ENCODE results near the gene CTXND1. TPM values are rescaled to one million over a fixed set of nuclear protein-coding genes. Genes with fewer than 3 reads are reported as not detected.
A peak's percentile ranks its signal among the peaks of the same experiment; 100 is the strongest.

CTXND1 gene
- total and polyA plus RNA-seq, 12 donors, result 0.11 to 8.3 (median 1.8) TPM

- H3K9me3 ChIP-seq, result no peaks in the 10 kb centered on the region
- H3K27ac ChIP-seq, result peak overlapping the region in 3 of 10 donors; percentile 70 to 83 (median 81)
- no peak for DNase-seq
- intact Hi-C loops (cut with DNase I), result no loop called here
- 32 to 37% methylated on average over 9 of the region's 9 CpGs for WGBS, 2 donors
- no peak overlapping the region for H3K4me3 ChIP-seq
- H3K36me3 ChIP-seq, result no peaks in the 10 kb centered on the region
- no peaks in the 10 kb centered on the region for H3K27me3 ChIP-seq
- H3K4me1 ChIP-seq, result peaks cover 0 to 22% (median 12%) of the 10 kb centered on the region in 9 donors
- TF ChIP-seq CTCF (IDR thresholded peaks at IDR 0.05), result no peak
- ATAC-seq, result no peak
These were observed 37.8 kb upstream of the CTXND1 start for GRCh38 chr15:80289528-80290495.

- intact Hi-C loops (cut with DNase I), result no loop called here
These were observed 36.1 kb upstream of the CTXND1 start for GRCh38 chr15:80288131-80288530.

GRCh38 chr15:80286055-80286454 lies 34.0 kb upstream of the CTXND1 start:
- Histone ChIP-seq H3K36me3 (no peaks in the 10 kb centered on the region), H3K4me1 (peaks cover 0 to 21% (median 12%) of the 10 kb centered on the region in 9 donors), H3K4me3 (no peak overlapping the region), H3K9me3 (no peaks in the 10 kb centered on the region), H3K27ac (no peak overlapping the region), H3K27me3 (no peaks in the 10 kb centered on the region)
- DNase-seq, result no peak
- WGBS, 2 donors, result 78 to 79% methylated on average over 7 of the region's 7 CpGs
- no peak for ATAC-seq
- TF ChIP-seq CTCF (IDR thresholded peaks at IDR 0.05), result no peak
- intact Hi-C loops (cut with DNase I), result no loop called here

More at GRCh38 chr15:80288131-80288530, 36.1 kb upstream of the CTXND1 start:
- peak overlapping the region in 8 of 10 donors; percentile 39 to 83 (median 76) for H3K27ac ChIP-seq
- H3K9me3 ChIP-seq, result no peaks in the 10 kb centered on the region
- no peak for TF ChIP-seq CTCF (IDR thresholded peaks at IDR 0.05)
- 27 to 50% methylated on average over 4 of the region's 4 CpGs for WGBS, 2 donors
- ATAC-seq (peak; percentile 93 to 99 (median 96)), DNase-seq (peak in 1 of 2 donors; percentile 65)
- H3K4me3 ChIP-seq, result no peak overlapping the region
- no peaks in the 10 kb centered on the region for H3K36me3 ChIP-seq
- H3K27me3 ChIP-seq, result no peaks in the 10 kb centered on the region
- H3K4me1 ChIP-seq, result peaks cover 0 to 21% (median 12%) of the 10 kb centered on the region in 9 donors

GRCh38 chr15:80285379-80285778 lies 33.4 kb upstream of the CTXND1 start:
- no peak for TF ChIP-seq CTCF (IDR thresholded peaks at IDR 0.05)
- intact Hi-C loops (cut with DNase I), result no loop called here
- 89 to 93% methylated on average over 8 of the region's 8 CpGs for WGBS, 2 donors

More at GRCh38 chr15:80285379-80285778, 33.4 kb upstream of the CTXND1 start:
- H3K27me3 ChIP-seq, result no peaks in the 10 kb centered on the region
- ATAC-seq, result no peak
- H3K4me1 ChIP-seq, result peaks cover 0 to 21% (median 12%) of the 10 kb centered on the region in 9 donors
- no peak overlapping the region for H3K27ac ChIP-seq
- H3K4me3 ChIP-seq, result no peak overlapping the region
- H3K9me3 ChIP-seq, result no peaks in the 10 kb centered on the region
- no peak for DNase-seq
- no peaks in the 10 kb centered on the region for H3K36me3 ChIP-seq
